Activated CD4-positive, alpha-beta T cell treated with anti-CD3 and anti-CD28 coated beads for 1 hour (primary cell): ENCODE measurements around the gene SCARB1.

Experiments used
- DNase-seq: peaks from one replicate; pipeline ENCODE4 v3.0.0-alpha.2; 2020

SCARB1 gene

GRCh38 chr12:124861898-124862676, 1.6 kb downstream of the SCARB1 start:
- DNase-seq: no peak

GRCh38 chr12:124861492-124861891, 2.2 kb downstream of the SCARB1 start:
- DNase-seq: no peak

- DNase-seq: no peak
Observed at GRCh38 chr12:124857921-124858461, 5.7 kb downstream of the SCARB1 start.

GRCh38 chr12:124856842-124857178, 6.9 kb downstream of the SCARB1 start:
- no peak for DNase-seq

- no peak for DNase-seq
Observed at GRCh38 chr12:124856132-124856841, 7.4 kb downstream of the SCARB1 start.

- DNase-seq: no peak
Observed at GRCh38 chr12:124855275-124855957, 8.2 kb downstream of the SCARB1 start.

GRCh38 chr12:124854637-124855184, 9.0 kb downstream of the SCARB1 start:
- no peak for DNase-seq

GRCh38 chr12:124853781-124854636, 9.7 kb downstream of the SCARB1 start:
- no peak for DNase-seq

GRCh38 chr12:124852911-124853427, 10.7 kb downstream of the SCARB1 start:
- no peak for DNase-seq

GRCh38 chr12:124852329-124852831, 11.3 kb downstream of the SCARB1 start:
- no peak for DNase-seq

- DNase-seq: no peak
Observed at GRCh38 chr12:124851342-124851741, 12.3 kb downstream of the SCARB1 start.

GRCh38 chr12:124849382-124849781, 14.3 kb downstream of the SCARB1 start:
- DNase-seq: no peak

GRCh38 chr12:124848621-124849380, 14.9 kb downstream of the SCARB1 start:
- DNase-seq: no peak

GRCh38 chr12:124847113-124848074, 16.3 kb downstream of the SCARB1 start:
- no peak for DNase-seq

- no peak for DNase-seq
Observed at GRCh38 chr12:124844411-124845397, 19.0 kb downstream of the SCARB1 start.

- no peak for DNase-seq
Observed at GRCh38 chr12:124842800-124843510, 20.7 kb downstream of the SCARB1 start.

GRCh38 chr12:124842073-124842749, 21.5 kb downstream of the SCARB1 start:
- DNase-seq: no peak
